NT2/D1 (cell line): Measurements from ENCODE around the gene DAO.

ENCODE experiments used
- YY1 ChIP-seq: IDR thresholded peaks from 2 replicates; pipeline ENCODE4 v1.6.1; 2011; ENCODE audit not compliant: insufficient read length, insufficient read depth
- ZNF274 ChIP-seq: IDR thresholded peaks from 2 replicates; pipeline ENCODE4 v1.6.1; 2011; ENCODE audit warnings: mild to moderate bottlenecking, low read depth, low read length

- TF ChIP-seq YY1 (no peak), ZNF274 (no peak)
Measured at GRCh38 chr12:108888031-108888430, 8.1 kb downstream of the DAO start.
